ENCODE results near the gene CDH18.

Gene CDH18, protein sequence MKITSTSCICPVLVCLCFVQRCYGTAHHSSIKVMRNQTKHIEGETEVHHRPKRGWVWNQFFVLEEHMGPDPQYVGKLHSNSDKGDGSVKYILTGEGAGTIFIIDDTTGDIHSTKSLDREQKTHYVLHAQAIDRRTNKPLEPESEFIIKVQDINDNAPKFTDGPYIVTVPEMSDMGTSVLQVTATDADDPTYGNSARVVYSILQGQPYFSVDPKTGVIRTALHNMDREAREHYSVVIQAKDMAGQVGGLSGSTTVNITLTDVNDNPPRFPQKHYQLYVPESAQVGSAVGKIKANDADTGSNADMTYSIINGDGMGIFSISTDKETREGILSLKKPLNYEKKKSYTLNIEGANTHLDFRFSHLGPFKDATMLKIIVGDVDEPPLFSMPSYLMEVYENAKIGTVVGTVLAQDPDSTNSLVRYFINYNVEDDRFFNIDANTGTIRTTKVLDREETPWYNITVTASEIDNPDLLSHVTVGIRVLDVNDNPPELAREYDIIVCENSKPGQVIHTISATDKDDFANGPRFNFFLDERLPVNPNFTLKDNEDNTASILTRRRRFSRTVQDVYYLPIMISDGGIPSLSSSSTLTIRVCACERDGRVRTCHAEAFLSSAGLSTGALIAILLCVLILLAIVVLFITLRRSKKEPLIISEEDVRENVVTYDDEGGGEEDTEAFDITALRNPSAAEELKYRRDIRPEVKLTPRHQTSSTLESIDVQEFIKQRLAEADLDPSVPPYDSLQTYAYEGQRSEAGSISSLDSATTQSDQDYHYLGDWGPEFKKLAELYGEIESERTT

DNA sequence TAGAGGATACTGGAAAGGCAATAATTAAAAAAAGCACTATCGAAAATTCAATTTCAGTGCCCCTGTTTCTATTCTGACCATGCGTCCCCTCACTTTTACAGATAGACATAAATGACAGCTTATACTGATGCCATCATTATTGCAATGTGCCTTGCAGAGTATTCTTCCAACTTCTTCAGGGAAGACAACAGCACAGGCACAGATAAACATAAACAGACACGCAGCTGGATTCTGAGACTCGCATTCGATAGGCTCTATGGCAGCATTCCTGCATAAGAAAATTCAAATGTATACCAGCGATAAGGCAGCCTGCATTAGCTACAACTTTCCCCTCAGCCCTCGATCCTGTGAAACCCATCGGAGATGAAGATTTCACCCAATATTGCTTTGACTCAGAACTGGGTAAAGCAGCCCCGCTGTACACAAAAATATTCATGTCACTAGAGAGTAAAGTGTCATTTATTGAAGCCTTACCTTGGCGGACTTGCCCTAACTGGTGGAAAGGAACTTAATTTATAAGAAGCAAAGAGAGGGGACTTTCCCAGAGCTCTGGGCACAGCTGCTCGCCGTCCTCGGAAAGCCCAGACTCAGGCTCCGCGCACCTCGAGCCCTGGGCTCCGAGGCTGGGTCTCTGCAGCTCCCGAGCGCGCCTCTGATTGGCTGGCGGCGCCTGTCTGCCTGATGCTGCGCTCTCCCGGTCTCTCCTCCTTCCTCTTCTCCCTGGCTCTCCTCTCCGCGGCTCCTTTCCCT lies at the start of gene CDH18:
CDH18 (minus strand) TSS at position 589 of the 750 bp plus-strand sequence. CDS start 149,214 bp downstream, outside the sequence.
- no peak for TF ChIP-seq CTCF (IDR thresholded peaks at IDR 0.05; ENCODE audit: insufficient read depth, low read depth, low read length, missing control alignments)
- DNase-seq (ENCODE audit: low read depth) = no peak
- H3K4me3 ChIP-seq (ENCODE audit: low read depth, low read length) = no peak within 1 kb of the TSS

DNA sequence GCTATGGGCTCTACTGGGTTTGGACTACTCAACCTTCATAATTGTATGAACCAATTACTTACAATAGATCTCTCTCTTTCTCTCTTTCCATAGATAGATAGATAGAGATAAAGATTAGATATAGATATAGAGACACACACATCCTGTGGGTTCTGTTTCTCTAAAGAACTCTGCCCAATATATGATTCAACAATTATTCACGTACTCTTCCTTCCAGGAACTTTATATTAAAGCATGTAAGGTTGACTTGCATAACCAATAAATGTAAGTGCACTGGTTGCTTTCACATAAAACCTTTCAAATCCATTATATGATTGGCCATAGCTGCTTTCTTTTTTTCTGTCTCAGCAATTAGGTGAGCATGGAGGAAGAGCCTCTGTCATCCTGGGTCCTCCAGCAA lies 46.7 kb upstream of the CDH18 start:
- H3K4me3 ChIP-seq (ENCODE audit: low read depth, low read length) = no peak overlapping the region
- no peak for TF ChIP-seq CTCF (IDR thresholded peaks at IDR 0.05; ENCODE audit: insufficient read depth, low read depth, low read length, missing control alignments)
- DNase-seq (ENCODE audit: low read depth) = no peak

- no peak for TF ChIP-seq CTCF (IDR thresholded peaks at IDR 0.05; ENCODE audit: insufficient read depth, low read depth, low read length, missing control alignments)
- DNase-seq (ENCODE audit: low read depth) = no peak
- H3K4me3 ChIP-seq (ENCODE audit: low read depth, low read length) = no peak overlapping the region
These were observed 45.9 kb upstream of the CDH18 start for GRCh38 chr5:20033881-20034280.

DNA sequence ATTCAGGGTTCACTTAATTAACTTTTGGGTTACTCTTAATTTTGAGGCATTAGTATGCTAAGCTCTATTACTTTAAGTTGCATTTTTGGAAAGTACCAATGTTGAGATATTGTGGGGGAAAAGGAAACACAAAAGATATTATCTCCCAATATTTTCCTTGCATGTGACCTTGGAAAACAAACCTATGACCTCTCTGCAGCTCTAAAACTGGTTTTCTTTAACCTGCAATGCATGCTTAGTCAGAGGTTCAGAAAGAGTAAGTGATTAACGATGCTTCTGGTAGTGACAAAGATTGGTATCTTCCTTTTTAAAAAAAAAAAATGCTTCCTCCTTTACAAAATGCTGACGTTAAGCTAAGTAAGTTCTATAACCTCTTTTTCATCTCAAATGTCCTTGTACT lies 44.9 kb upstream of the CDH18 start:
- no peak for TF ChIP-seq CTCF (IDR thresholded peaks at IDR 0.05; ENCODE audit: insufficient read depth, low read depth, low read length, missing control alignments)
- DNase-seq (ENCODE audit: low read depth) = no peak
- no peak overlapping the region for H3K4me3 ChIP-seq (ENCODE audit: low read depth, low read length)

- no peak for DNase-seq (ENCODE audit: low read depth)
- no peak for TF ChIP-seq CTCF (IDR thresholded peaks at IDR 0.05; ENCODE audit: insufficient read depth, low read depth, low read length, missing control alignments)
- H3K4me3 ChIP-seq (ENCODE audit: low read depth, low read length) = no peak overlapping the region
These were observed 42.1 kb upstream of the CDH18 start for GRCh38 chr5:20030125-20030524.

GRCh38 chr5:20029266-20029665 lies 41.3 kb upstream of the CDH18 start:
- no peak for TF ChIP-seq CTCF (IDR thresholded peaks at IDR 0.05; ENCODE audit: insufficient read depth, low read depth, low read length, missing control alignments)
- H3K4me3 ChIP-seq (ENCODE audit: low read depth, low read length) = no peak overlapping the region
- DNase-seq (ENCODE audit: low read depth) = no peak
